Testis (tissue), 3 donors: ENCODE results near the gene RECQL5. TPM values are rescaled to one million over a fixed set of nuclear protein-coding genes. Genes with fewer than 3 reads are reported as not detected.

Source experiments
- DNase-seq: peaks from one replicate; pipeline ENCODE4 v3.0.0-alpha.2; 2019
- H3K27ac ChIP-seq, 2 donors: fragments of 200-600 bp; sonication (generic); one replicate each; pipeline ENCODE4 v1.5.1; 2019
- H3K27me3 ChIP-seq: fragments of 200-600 bp; sonication (generic); one replicate; pipeline ENCODE4 v1.5.1; 2019
- H3K36me3 ChIP-seq: fragments of 200-600 bp; sonication (generic); one replicate; pipeline ENCODE4 v1.5.1; 2017; ENCODE audit warnings: low read depth; ENCODE audit errors: missing control alignments
- H3K4me1 ChIP-seq: fragments of 200-600 bp; sonication (generic); one replicate; pipeline ENCODE4 v1.5.1; 2019
- H3K4me3 ChIP-seq, 2 donors: fragments of 200-600 bp; sonication (generic); one replicate each; pipeline ENCODE4 v1.5.1; 2017 to 2019
- H3K9me3 ChIP-seq: fragments of 200-600 bp; sonication (generic); one replicate; pipeline ENCODE4 v1.5.1; 2017
- POLR2A ChIP-seq: fragments of 450-650 bp; IDR thresholded peaks from one replicate; pipeline ENCODE4 v1.6.1; 2017; ENCODE audit warnings: antibody characterized with exemption, mild to moderate bottlenecking, moderate library complexity
- WGBS, 2 donors: methylation state at CpG; one replicate each; pipeline ENCODE4 v1.1.5; 2018; 5-methylcytosine and 5-hydroxymethylcytosine counted together
- intact Hi-C: fragments of 100-400 bp; cut with DNase I; formaldehyde crosslinking; loops from one replicate; pipeline ENCODE4 v1.15.1; 2023; ENCODE audit warnings: low total_unique reads
- polyA plus RNA-seq: library from polyadenylated mRNA; stranded (reverse); fragments of 350-450 nt; fragmentation: Illumina TruSeq; extraction: RNeasy Lipid Tissue Mini Kit (QIAGEN cat#74804); gene quantifications from one replicate; pipeline ENCODE4 v1.2.3, GENCODE V29; 2014; ENCODE audit warnings: low read depth, low replicate concordance; ENCODE audit not compliant: insufficient read depth
- total RNA-seq, 2 donors: library from RNA; depleted of rRNA; stranded (reverse); fragments of >200 nt; gene quantifications; one replicate each; pipeline ENCODE4 v1.2.3, GENCODE V29; 2016
- TF ChIP-seq, protein P1 (sequence below), 3 experiments: fragments of 450-650 bp in 2 of 3; fragments of 200-600 bp in 1 of 3; sonication (generic) in 1 of 3; IDR thresholded peaks; one replicate each; pipeline ENCODE4 v1.5.1; 2016 to 2019; ENCODE audit warnings: antibody characterized with exemption in 3 of 3, mild to moderate bottlenecking in 2 of 3, moderate library complexity in 1 of 3

The RECQL5 gene
- total and polyA plus RNA-seq, 3 donors from 2014 or later: 60.0 to 99.6 (median 81.4) TPM

DNA sequence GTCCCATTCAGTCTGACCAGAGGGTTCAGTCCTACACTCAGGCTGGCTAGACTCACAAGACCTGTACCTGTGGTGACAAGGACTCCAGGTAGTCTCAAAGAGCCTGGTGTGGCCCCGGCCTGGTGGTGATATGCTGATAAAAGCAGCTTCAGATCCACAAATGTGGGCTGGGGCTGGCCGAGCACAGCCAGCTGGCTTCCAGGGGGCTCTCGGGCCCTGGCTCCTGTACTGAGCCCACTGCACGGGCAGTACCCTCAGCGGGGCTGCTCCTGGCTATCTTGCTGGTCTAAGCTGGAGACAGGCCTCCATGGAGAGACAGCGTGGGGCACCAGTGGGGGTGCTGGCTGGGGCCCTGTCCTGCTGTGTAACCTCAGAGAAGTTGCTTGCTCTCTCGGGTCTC, 29.4 kb downstream of the RECQL5 start:
- no peak overlapping the region for H3K4me3 ChIP-seq
- no peaks in the 10 kb centered on the region for H3K36me3 ChIP-seq
- intact Hi-C loops: no loop called here
- H3K27ac ChIP-seq: no peak overlapping the region
- no peaks in the 10 kb centered on the region for H3K27me3 ChIP-seq
- TF ChIP-seq POLR2A: no peak
- H3K4me1 ChIP-seq: peaks cover 40% of the 10 kb centered on the region
- 80 to 92% methylated on average over 1 to 6 of the region's 7 CpGs for WGBS, 2 donors
- no peak for DNase-seq
- H3K9me3 ChIP-seq: no peaks in the 10 kb centered on the region

DNA sequence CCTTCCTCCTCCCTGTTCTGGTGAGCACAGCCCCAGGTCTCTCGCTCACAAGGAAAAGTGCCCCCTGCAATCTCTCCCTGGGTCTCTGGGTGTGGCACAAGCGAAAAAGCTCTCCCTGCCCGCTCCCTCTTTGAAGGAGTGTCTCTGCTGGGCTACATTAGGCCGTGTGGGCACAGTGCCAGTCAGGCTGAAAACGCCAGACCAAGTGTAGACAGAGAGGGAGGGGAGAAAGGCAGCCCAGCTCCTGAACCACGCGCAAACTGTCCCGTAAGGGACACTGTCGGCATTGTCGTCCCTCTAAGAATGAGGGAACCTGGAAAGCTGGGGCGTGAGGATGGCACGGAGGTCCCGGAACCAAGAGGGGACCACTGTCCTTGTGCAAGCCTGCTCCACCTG, 29.8 kb downstream of the RECQL5 start:
- Histone ChIP-seq H3K4me1 (peaks cover 41% of the 10 kb centered on the region), H3K4me3 (no peak overlapping the region), H3K27ac (no peak overlapping the region), H3K9me3 (no peaks in the 10 kb centered on the region), H3K36me3 (no peaks in the 10 kb centered on the region), H3K27me3 (no peaks in the 10 kb centered on the region)
- TF ChIP-seq, protein P1, sequence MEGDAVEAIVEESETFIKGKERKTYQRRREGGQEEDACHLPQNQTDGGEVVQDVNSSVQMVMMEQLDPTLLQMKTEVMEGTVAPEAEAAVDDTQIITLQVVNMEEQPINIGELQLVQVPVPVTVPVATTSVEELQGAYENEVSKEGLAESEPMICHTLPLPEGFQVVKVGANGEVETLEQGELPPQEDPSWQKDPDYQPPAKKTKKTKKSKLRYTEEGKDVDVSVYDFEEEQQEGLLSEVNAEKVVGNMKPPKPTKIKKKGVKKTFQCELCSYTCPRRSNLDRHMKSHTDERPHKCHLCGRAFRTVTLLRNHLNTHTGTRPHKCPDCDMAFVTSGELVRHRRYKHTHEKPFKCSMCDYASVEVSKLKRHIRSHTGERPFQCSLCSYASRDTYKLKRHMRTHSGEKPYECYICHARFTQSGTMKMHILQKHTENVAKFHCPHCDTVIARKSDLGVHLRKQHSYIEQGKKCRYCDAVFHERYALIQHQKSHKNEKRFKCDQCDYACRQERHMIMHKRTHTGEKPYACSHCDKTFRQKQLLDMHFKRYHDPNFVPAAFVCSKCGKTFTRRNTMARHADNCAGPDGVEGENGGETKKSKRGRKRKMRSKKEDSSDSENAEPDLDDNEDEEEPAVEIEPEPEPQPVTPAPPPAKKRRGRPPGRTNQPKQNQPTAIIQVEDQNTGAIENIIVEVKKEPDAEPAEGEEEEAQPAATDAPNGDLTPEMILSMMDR (IDR thresholded peaks at IDR 0.05): no peak
- no peak for TF ChIP-seq POLR2A
- 79 to 84% methylated on average over 13 of the region's 13 CpGs for WGBS, 2 donors
- peak; percentile 67 for DNase-seq
- intact Hi-C loops: no loop called here

GRCh38 chr17:75636381-75637142, 30.4 kb downstream of the RECQL5 start:
- DNase-seq: no peak
- Histone ChIP-seq H3K27me3 (no peaks in the 10 kb centered on the region), H3K9me3 (no peaks in the 10 kb centered on the region), H3K4me1 (peaks cover 41% of the 10 kb centered on the region), H3K27ac (peak overlapping the region in 1 of 2 donors; percentile 19), H3K4me3 (no peak overlapping the region), H3K36me3 (no peaks in the 10 kb centered on the region)
- 90 to 91% methylated on average over 18 to 19 of the region's 19 CpGs for WGBS, 2 donors
- intact Hi-C loops: no loop called here
- no peak for TF ChIP-seq POLR2A
- TF ChIP-seq, protein P1 (IDR thresholded peaks at IDR 0.05): no peak

- H3K4me1 ChIP-seq: peaks cover 41% of the 10 kb centered on the region
- 62 to 85% methylated on average over 14 to 16 of the region's 16 CpGs for WGBS, 2 donors
- peak; percentile 70 for DNase-seq
- H3K9me3 ChIP-seq: no peaks in the 10 kb centered on the region
- H3K36me3 ChIP-seq: no peaks in the 10 kb centered on the region
- no peaks in the 10 kb centered on the region for H3K27me3 ChIP-seq
- TF ChIP-seq, protein P1 (IDR thresholded peaks at IDR 0.05): no peak
- no peak for TF ChIP-seq POLR2A
- intact Hi-C loops: no loop called here
- H3K4me3 ChIP-seq: no peak overlapping the region
- peak overlapping the region in 1 of 2 donors; percentile 19 for H3K27ac ChIP-seq
Observed at GRCh38 chr17:75635610-75636202, 31.2 kb downstream of the RECQL5 start.

DNA sequence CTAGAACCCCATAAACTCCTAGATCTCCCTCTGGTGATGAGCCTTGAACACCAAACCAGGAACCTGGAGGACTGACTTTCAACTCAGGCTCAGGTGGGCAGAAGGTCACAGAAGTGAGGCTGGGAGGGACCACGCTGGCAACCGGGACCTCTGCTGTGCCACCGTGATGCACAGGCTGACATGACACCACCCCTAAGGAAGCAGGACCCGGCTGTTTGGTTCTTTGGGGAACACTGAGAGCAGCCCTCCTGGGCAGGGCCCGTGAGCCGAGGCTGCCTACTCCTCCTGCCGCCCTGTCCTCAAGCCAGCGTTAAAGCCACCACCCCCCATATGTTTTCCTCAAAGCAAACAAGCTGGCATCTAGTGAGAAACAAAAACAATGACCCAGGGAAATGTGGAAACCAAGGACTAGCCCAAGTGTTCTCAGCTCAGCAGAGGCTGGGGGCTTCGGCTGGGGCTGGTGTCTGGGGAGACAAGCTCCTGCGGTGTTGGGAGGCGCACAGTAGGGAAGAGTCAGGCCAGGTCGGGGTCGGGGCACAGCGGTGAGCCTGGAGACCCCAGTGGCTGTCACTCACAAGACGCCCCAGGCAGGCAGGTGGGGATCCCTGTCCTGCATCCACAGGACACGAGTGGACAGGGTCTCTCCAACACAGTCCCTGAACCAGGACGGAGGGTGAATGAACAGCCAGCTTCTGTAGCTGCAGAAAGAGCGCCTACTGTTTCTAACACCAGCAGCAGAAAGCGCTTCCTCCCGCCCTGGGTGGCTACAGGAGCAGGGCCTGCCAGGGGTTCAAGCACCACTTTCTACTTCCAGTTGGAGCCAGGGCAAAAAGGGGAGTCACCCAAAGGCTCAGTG, 32.0 kb downstream of the RECQL5 start:
- intact Hi-C loops: no loop called here
- Histone ChIP-seq H3K36me3 (no peaks in the 10 kb centered on the region), H3K4me3 (no peak overlapping the region), H3K9me3 (no peaks in the 10 kb centered on the region), H3K27ac (no peak overlapping the region), H3K27me3 (no peaks in the 10 kb centered on the region), H3K4me1 (peaks cover 41% of the 10 kb centered on the region)
- TF ChIP-seq POLR2A: no peak
- TF ChIP-seq, protein P1 (IDR thresholded peaks at IDR 0.05): no peak
- DNase-seq: no peak
- WGBS, 2 donors: 73 to 80% methylated on average over 11 to 20 of the region's 20 CpGs
